CD4-positive, alpha-beta T cell treated with Interleukin-6 at 100 ng/mL for 8 hours (primary cell): ENCODE data around the gene BOD1.
A peak's percentile ranks its signal among the peaks of the same experiment; 100 is the strongest.

Experiments
- DNase-seq: peaks from one replicate; pipeline ENCODE4 v3.0.0-alpha.2; 2020; ENCODE audit warnings: mixed read lengths, low spot score

The BOD1 gene

GRCh38 chr5:173577166-173577565, 39.3 kb downstream of the BOD1 start:
- DNase-seq: no peak

GRCh38 chr5:173575985-173576384, 40.5 kb downstream of the BOD1 start:
- no peak for DNase-seq

- no peak for DNase-seq
Measured at GRCh38 chr5:173574983-173575382, 41.5 kb downstream of the BOD1 start.

GRCh38 chr5:173573126-173573960, 43.1 kb downstream of the BOD1 start:
- peak; percentile 51 for DNase-seq

- no peak for DNase-seq
Measured at GRCh38 chr5:173572431-173573125, 43.9 kb downstream of the BOD1 start.

DNA sequence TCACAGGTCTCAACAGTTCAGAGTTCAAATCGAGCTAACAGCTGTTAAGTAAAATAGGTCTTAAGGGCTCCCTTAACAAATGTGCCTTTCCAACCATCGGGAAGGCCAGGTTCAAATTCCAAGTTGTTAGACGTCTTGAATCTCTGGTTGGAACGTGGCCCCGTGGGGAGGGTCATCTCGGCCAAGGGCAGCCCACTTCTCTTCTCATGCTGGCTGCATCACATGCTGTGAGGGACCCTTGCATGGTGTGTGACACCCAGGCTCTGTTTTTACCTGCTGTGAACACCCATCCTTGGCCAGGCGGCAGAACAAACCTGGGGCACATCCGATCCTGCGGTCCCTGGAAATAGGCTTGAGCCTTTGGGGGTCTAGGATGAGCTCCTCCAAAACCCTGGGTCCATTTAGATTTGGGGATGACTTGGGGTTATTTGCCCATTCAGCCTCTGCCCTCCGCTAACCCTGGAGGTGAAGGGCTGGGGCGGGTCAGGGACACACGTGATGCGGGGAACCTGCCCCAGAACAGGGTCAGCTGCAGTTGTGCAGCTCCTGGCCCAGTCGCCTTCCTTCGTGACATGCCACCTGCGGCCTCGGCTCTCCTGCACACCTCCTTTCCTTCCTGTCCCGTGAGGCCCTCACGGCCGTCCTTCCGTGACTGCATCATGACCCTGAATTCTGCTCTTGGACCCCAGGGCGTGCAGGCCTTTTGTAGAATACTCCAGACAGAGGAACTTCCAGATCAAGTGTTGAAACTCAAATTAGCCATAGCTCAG, 45.9 kb downstream of the BOD1 start:
- DNase-seq: no peak

DNA sequence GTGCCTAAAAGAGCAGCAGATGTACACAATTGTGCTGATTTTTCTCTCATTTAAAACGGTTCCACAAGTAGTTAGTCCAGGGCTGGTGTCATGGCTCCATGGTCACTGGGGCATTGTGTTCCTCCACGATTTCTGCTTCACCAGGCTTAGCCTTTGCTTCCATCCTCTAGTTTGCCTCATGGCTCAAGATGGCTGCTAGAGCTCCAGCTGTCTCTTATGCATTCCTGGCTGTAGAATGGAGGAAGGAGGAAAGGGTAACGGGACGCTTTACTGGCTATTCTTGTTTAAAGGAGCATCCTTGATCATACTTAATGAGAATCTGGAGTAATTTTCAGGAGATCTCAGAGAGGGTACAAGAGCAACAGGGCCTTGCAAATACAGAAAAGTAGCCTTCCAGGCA, 47.7 kb downstream of the BOD1 start:
- no peak for DNase-seq

DNA sequence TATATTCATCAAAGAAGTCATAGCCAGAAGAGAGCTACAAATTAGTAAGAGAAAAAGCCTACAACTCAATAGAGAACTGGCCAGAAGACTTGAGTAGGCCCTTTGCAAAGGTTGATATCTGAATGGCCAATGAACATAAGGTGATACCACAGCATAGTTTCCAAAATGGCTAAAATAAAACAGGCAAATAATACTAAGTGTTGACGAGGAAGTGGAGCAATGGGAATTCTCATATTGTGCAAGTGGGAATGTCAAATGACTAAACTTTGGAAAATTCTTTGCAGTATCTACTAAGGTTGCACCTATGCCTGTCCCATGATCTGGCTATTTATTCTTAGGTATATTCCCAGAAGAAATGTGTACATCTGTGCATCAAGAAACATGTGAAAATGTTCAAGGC, 48.3 kb downstream of the BOD1 start:
- DNase-seq: no peak

GRCh38 chr5:173567548-173567947, 48.9 kb downstream of the BOD1 start:
- no peak for DNase-seq

DNA sequence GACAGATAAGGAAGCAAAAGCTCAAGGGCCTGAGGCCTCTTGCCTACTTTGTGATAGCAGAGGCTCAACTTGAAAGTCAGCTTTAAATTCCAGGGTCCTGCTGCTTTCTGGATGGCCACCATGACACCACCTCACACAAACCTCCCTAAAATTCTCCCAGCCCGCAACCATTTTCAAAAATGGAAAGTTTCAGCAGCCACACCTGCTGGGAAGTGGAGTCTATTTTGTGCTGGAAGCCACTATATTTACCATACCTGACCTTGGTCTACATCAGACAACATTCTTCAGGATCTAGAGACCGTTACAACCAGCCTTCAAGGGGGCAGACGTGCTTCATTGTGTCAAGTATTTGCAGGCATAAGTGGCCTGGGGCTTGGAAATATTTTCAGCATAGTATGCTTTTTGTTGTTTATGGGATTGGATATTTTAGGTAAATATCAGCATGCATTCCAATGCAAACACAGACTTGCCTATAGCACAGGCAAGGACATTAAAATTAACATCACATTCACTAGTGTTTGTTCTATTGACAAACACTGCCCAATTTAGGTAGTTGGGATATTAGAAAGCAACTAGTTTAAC, 50.9 kb downstream of the BOD1 start:
- DNase-seq: no peak

- DNase-seq: no peak
Measured at GRCh38 chr5:173564106-173564505, 52.3 kb downstream of the BOD1 start.

- no peak for DNase-seq
Measured at GRCh38 chr5:173563246-173563645, 53.2 kb downstream of the BOD1 start.

DNA sequence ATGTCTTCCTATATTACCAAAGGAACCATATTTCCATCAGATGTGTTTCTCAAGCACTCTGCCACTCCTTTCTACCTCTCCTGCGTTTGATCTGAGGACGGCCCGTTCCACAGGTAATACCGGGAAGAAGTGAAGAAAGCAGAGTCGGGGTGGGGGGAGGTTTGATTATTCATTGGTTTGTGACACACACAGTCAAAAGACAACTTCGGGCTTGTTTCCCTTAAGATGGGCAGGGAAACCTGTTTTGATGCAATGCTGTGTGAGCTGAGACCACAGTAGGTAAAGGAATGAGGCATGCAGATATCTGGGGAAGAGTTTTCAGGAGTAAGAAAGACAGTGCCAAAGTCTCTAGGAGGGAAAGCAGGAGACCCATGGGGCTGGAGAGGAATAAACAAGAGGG, 54.0 kb downstream of the BOD1 start:
- DNase-seq: no peak
